AG09309 (cell line): ENCODE data around the gene OSTC.
"Not testable (repeated sequence)": the region's sequence is repeated elsewhere in the genome, so short reads cannot be mapped to it uniquely, and the experiment has no call there.

Source experiments
- DNase-seq: peaks from one replicate; pipeline ENCODE4 v3.0.0-alpha.2; 2010; ENCODE audit warnings: low read depth
- H3K4me3 ChIP-seq: 2 replicates; pipeline ENCODE4 v1.5.1; 2011; ENCODE audit warnings: mild to moderate bottlenecking, low read depth, low read length, moderate library complexity; ENCODE audit not compliant: control insufficient read depth
- TF ChIP-seq, protein P1 (sequence below): IDR thresholded peaks from 2 replicates; pipeline ENCODE4 v1.5.1; 2011; ENCODE audit warnings: mild to moderate bottlenecking, low read depth, low read length, inconsistent platforms; ENCODE audit not compliant: insufficient read depth, control insufficient read depth; ENCODE audit errors: missing control alignments

The OSTC gene

DNA sequence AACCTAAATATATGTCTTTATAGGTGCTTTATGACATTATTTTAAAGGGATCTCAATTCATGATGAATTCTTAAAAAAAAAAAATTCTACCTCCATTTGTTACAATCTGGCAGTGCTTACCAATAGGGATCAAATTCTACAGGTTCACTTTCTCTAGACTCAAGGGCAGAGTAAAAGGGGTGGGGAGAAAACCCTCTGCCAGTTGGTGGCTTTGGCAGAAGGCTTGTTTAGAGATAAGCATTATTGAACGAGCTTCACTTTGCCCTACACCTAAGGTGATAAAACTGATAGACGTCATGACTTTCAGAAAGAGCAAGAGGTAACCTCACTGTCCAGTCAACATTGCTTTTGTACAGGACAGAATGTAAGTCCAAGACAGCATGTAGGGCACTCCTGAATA is 53.6 kb downstream of the OSTC start:
- no peak overlapping the region for H3K4me3 ChIP-seq
- TF ChIP-seq, protein P1, sequence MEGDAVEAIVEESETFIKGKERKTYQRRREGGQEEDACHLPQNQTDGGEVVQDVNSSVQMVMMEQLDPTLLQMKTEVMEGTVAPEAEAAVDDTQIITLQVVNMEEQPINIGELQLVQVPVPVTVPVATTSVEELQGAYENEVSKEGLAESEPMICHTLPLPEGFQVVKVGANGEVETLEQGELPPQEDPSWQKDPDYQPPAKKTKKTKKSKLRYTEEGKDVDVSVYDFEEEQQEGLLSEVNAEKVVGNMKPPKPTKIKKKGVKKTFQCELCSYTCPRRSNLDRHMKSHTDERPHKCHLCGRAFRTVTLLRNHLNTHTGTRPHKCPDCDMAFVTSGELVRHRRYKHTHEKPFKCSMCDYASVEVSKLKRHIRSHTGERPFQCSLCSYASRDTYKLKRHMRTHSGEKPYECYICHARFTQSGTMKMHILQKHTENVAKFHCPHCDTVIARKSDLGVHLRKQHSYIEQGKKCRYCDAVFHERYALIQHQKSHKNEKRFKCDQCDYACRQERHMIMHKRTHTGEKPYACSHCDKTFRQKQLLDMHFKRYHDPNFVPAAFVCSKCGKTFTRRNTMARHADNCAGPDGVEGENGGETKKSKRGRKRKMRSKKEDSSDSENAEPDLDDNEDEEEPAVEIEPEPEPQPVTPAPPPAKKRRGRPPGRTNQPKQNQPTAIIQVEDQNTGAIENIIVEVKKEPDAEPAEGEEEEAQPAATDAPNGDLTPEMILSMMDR = no peak
- no peak for DNase-seq

DNA sequence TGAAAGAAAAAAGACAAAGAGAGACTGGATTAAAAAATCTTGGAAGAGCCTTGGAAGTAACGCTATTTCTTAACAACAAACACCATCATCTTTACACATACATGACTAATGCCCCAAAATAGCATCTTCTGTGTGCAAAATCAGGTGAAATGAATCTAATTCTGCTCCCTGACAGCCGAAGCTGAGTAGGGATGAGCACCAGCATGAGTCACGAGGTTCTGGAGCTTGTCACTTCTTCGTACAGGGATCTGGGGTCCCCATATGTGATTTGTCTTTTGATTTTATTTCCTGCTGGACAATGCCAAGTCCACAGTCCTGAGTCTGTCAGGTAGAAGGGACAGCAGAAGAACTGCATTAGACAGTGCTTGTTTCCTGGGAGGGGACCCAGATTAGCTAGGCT is 55.9 kb downstream of the OSTC start:
- H3K4me3 ChIP-seq = no peak overlapping the region
- TF ChIP-seq, protein P1 = no peak
- DNase-seq = no peak

DNA sequence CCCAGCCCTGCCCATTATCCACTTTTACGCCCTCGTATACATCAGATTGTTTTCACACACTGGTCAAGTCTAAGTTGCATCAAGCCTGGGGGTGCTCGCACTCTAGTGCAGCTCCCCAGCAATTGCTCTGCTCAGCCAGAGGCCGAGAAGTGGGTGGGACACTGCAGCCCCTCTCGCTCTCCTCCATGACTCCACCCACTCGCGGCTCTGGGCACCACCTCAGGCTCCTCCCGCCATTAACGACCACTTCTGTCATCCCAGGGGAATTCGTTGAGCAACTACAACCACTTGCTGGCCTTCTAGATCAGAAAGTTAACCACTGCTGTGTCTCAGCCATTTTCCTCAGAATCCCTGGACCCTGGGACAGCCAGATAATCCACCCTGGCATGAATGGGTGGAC is 58.8 kb downstream of the OSTC start:
- DNase-seq = no peak
- TF ChIP-seq, protein P1 = no peak
- no peak overlapping the region for H3K4me3 ChIP-seq

GRCh38 chr4:108709722-108710121 is 59.3 kb downstream of the OSTC start:
- no peak for DNase-seq
- TF ChIP-seq, protein P1 = no peak
- H3K4me3 ChIP-seq = no peak overlapping the region

DNA sequence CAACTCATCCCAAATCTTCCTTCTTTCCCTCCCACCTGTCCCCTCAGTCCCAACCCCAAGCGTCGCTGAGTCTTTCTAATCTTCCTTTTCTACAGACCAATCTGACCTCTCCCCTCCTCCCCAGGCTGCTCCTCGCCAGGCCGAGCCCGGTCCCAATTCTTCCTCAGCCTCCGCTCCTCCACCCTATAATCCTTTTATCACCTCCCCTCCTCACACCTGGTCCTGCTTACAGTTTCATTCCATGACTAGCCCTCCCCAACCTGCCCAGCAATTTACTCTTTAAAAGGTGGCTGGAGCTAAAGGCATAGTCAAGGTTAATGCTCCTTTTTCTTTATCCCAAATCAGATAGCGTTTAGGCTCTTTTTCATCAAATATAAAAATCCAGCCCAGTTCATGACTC is 60.2 kb downstream of the OSTC start:
- DNase-seq, H3K4me3 ChIP-seq: not testable (repeated sequence)

DNA sequence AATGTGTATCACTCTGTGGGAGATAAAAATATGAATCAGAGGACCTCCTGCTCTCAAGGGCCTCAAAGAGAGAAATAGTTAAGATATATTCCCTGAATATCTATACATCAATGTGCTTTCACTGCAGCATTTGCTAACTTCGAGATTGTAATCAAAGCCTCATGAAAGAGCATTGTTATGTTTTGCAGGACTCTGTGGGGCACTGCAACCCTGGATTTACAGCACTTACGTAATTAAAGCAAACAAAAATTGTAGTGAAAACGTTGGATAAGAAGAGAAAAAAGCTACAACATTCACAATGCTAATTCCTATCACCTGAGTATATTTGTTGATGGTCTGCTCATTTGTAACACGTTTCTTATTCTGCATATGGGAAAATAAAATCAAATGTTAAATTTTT is 64.5 kb downstream of the OSTC start:
- no peak for DNase-seq
- no peak overlapping the region for H3K4me3 ChIP-seq
- TF ChIP-seq, protein P1 = no peak

GRCh38 chr4:108716340-108716739 is 65.9 kb downstream of the OSTC start:
- no peak overlapping the region for H3K4me3 ChIP-seq
- no peak for DNase-seq
- TF ChIP-seq, protein P1 = no peak
